ENCODE results near the gene ACVRL1.

GRCh38 chr12:51950682-51951198 lies 43.4 kb downstream of the ACVRL1 start:
- TF ChIP-seq CTCF (IDR thresholded peaks at IDR 0.05; ENCODE audit: poor library complexity) (no peak), EZH2 (IDR thresholded peaks at IDR 0.05; ENCODE audit: borderline replicate concordance) (no peak), EZH2phosphoT487 (IDR thresholded peaks at IDR 0.05; ENCODE audit: low read depth, severe bottlenecking, unreplicated experiment) (no peak)
